Measurements from ENCODE around the gene JARID2.

Gene JARID2

DNA sequence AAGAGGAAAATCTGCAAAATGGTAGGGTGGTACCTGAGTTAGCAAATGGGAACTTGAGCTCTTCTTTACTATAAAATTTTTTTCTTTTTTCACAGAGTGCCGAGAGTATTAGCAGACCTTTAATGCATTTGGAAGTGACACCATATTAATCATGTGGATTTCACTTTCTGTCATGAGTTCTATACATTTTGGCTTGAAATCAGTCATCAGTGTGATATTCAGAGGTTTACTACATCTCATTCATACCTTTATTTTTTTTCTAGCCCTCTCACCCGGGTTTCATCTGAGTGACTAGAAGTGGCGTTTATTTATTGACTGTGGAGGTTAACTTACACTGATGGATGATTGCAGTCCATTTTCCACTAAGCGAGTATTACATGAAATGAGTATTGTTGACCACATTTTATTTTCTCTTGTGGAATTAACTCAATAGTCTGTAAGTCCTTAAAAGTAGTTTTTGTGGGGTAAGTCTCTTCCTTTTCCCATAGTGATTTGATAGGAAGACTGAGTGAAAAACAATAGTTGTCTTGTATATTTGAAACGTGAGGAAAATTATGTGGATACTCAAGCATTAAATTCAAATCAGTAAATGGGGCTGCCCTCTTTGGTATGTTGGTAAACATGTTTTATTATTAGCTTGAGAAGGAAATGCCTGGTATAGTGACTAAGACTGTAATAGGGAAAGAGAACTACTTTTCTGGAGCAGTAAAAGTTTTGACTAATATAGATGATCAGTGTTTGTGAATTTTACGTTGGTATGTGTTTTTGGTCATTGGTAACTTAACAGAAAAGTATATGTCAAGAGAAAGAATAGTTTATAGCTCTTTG lies 55.5 kb downstream of the JARID2 start:
- no peaks in the 10 kb centered on the region for H3K9me3 ChIP-seq (ENCODE audit: control insufficient read depth, insufficient read depth, low read depth, low read length)
- POLR2A ChIA-PET = no interaction called here
- peaks cover 31% of the 10 kb centered on the region for H3K4me1 ChIP-seq (ENCODE audit: control insufficient read depth, insufficient read depth, low read length)
- H3K27ac ChIP-seq (ENCODE audit: extremely low read depth, low read depth, low read length) = no peak overlapping the region
- CTCF ChIA-PET = no interaction called here
- no peak overlapping the region for H3K4me3 ChIP-seq (ENCODE audit: low read depth, low read length)
- no peaks in the 10 kb centered on the region for H3K36me3 ChIP-seq (ENCODE audit: control insufficient read depth in 2 of 2, insufficient read depth in 1 of 2, low read length in 2 of 2)
- TF ChIP-seq, protein P1, sequence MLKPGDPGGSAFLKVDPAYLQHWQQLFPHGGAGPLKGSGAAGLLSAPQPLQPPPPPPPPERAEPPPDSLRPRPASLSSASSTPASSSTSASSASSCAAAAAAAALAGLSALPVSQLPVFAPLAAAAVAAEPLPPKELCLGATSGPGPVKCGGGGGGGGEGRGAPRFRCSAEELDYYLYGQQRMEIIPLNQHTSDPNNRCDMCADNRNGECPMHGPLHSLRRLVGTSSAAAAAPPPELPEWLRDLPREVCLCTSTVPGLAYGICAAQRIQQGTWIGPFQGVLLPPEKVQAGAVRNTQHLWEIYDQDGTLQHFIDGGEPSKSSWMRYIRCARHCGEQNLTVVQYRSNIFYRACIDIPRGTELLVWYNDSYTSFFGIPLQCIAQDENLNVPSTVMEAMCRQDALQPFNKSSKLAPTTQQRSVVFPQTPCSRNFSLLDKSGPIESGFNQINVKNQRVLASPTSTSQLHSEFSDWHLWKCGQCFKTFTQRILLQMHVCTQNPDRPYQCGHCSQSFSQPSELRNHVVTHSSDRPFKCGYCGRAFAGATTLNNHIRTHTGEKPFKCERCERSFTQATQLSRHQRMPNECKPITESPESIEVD (tag by site-specific recombination; IDR thresholded peaks at IDR 0.05) = peak; percentile 80
- TF ChIP-seq ZNF530 (tag by site-specific recombination; IDR thresholded peaks at IDR 0.05; ENCODE audit: low read depth) = no peak

- no peaks in the 10 kb centered on the region for H3K9me3 ChIP-seq (ENCODE audit: control insufficient read depth, insufficient read depth, low read depth, low read length)
- POLR2A ChIA-PET = interaction anchor here (1.1 kb wide), 1 partner anchor 241 kb away, joined by 6 read pairs; no protein-coding TSS in a partner anchor
- H3K4me3 ChIP-seq (ENCODE audit: low read depth, low read length) = no peak overlapping the region
- TF ChIP-seq ZNF530 (tag by site-specific recombination; IDR thresholded peaks at IDR 0.05; ENCODE audit: low read depth) (no peak), ZSCAN16 (tag by site-specific recombination; IDR thresholded peaks at IDR 0.05) (no peak), ZEB2 (tag by site-specific recombination; IDR thresholded peaks at IDR 0.05) (no peak), ZNF140 (tag by site-specific recombination; IDR thresholded peaks at IDR 0.05) (no peak), ZNF132 (tag by site-specific recombination; IDR thresholded peaks at IDR 0.05; ENCODE audit: borderline replicate concordance) (no peak), HOXD13 (CRISPR knock-in tag; IDR thresholded peaks at IDR 0.05; ENCODE audit: borderline replicate concordance) (no peak), ZNF830 (tag by site-specific recombination; IDR thresholded peaks at IDR 0.05; ENCODE audit: low read depth) (no peak), ZNF747 (tag by site-specific recombination; IDR thresholded peaks at IDR 0.05) (no peak), ZNF416 (tag by site-specific recombination; IDR thresholded peaks at IDR 0.05) (no peak), FEZF1 (tag by site-specific recombination; IDR thresholded peaks at IDR 0.05) (no peak)
- CTCF ChIA-PET = interaction anchor here (0.5 to 1.4 kb wide), 4 partner anchors 8 to 614 kb away, joined by 3 read pairs; no protein-coding TSS in a partner anchor
- peaks cover 44% of the 10 kb centered on the region for H3K4me1 ChIP-seq (ENCODE audit: control insufficient read depth, insufficient read depth, low read length)
- no peaks in the 10 kb centered on the region; a peak in 1 of 3 replicates for H3K36me3 ChIP-seq (ENCODE audit: control insufficient read depth in 2 of 2, insufficient read depth in 1 of 2, low read length in 2 of 2)
- no peak overlapping the region for H3K27ac ChIP-seq (ENCODE audit: extremely low read depth, low read depth, low read length)
Measured at GRCh38 chr6:15303162-15303919, 57.5 kb downstream of the JARID2 start.

GRCh38 chr6:15303920-15304291 lies 58.0 kb downstream of the JARID2 start:
- Histone ChIP-seq H3K4me1 (ENCODE audit: control insufficient read depth, insufficient read depth, low read length) (peaks cover 49% of the 10 kb centered on the region), H3K4me3 (ENCODE audit: low read depth, low read length) (no peak overlapping the region), H3K36me3 (ENCODE audit: control insufficient read depth in 2 of 2, insufficient read depth in 1 of 2, low read length in 2 of 2) (no peaks in the 10 kb centered on the region; a peak in 1 of 3 replicates), H3K9me3 (ENCODE audit: control insufficient read depth, insufficient read depth, low read depth, low read length) (no peaks in the 10 kb centered on the region), H3K27ac (ENCODE audit: extremely low read depth, low read depth, low read length) (no peak overlapping the region)
- ChIA-PET POLR2A (interaction anchor here (0.7 to 1.1 kb wide), 2 partner anchors 14 to 242 kb away, joined by 3 to 6 read pairs; no protein-coding TSS in a partner anchor), CTCF (interaction anchor here (0.6 to 1.5 kb wide), 4 partner anchors 8 to 86 kb away, joined by 3 to 7 read pairs (median 3); no protein-coding TSS in a partner anchor)
- no peak for TF ChIP-seq ZNF16 (tag by site-specific recombination; IDR thresholded peaks at IDR 0.05; ENCODE audit: low read depth)
- no peak for TF ChIP-seq ZNF660 (tag by site-specific recombination; IDR thresholded peaks at IDR 0.05)
- no peak for TF ChIP-seq EGR2 (tag by site-specific recombination; IDR thresholded peaks at IDR 0.05; ENCODE audit: low read depth)
- TF ChIP-seq SP7 (tag by site-specific recombination; IDR thresholded peaks at IDR 0.05) = peak; percentile 12; the same call in 1 of the 2 replicates
